Lower leg skin (tissue), 4 donors: ENCODE results near the gene SFT2D3. TPM values are rescaled to one million over a fixed set of nuclear protein-coding genes. Genes with fewer than 3 reads are reported as not detected.

Experiments
- DNase-seq, 2 donors: peaks; one replicate each; pipeline ENCODE4 v3.0.0-alpha.2; 2019; ENCODE audit warnings: low spot score in 2 of 2
- H3K4me3 ChIP-seq: fragments of 200-600 bp; sonication (generic); 2 replicates; pipeline ENCODE4 v1.5.1; 2017; ENCODE audit warnings: mild to moderate bottlenecking, low read depth; ENCODE audit not compliant: poor library complexity, severe bottlenecking
- POLR2A ChIP-seq, 2 donors: fragments of 450-650 bp; IDR thresholded peaks; one replicate each; pipeline ENCODE4 v1.6.1; 2016 to 2017; ENCODE audit warnings: antibody characterized with exemption in 2 of 2, mild to moderate bottlenecking in 1 of 2, moderate library complexity in 1 of 2
- WGBS, 2 donors: methylation state at CpG; one replicate each; pipeline ENCODE4 v1.1.5; 2018; 5-methylcytosine and 5-hydroxymethylcytosine counted together
- intact Hi-C: fragments of 100-400 bp; cut with DNase I; formaldehyde crosslinking; loops from one replicate; pipeline ENCODE4 v1.15.0; 2023; ENCODE audit warnings: low total_unique reads
- total RNA-seq, 4 donors: library from RNA; depleted of rRNA; stranded (reverse); fragments of >200 nt; gene quantifications; one replicate each; pipeline ENCODE4 v1.1.0, GENCODE V29; 2016
- TF ChIP-seq, protein P1 (sequence below), 3 donors: fragments of 450-650 bp; IDR thresholded peaks; one replicate each; pipeline ENCODE4 v1.5.1; 2016; ENCODE audit warnings: antibody characterized with exemption in 3 of 3, mild to moderate bottlenecking in 3 of 3, moderate library complexity in 2 of 3

Gene SFT2D3
- total RNA-seq, 4 donors from 2014 or later: 9.7 to 16.3 (median 13.7) TPM

DNA sequence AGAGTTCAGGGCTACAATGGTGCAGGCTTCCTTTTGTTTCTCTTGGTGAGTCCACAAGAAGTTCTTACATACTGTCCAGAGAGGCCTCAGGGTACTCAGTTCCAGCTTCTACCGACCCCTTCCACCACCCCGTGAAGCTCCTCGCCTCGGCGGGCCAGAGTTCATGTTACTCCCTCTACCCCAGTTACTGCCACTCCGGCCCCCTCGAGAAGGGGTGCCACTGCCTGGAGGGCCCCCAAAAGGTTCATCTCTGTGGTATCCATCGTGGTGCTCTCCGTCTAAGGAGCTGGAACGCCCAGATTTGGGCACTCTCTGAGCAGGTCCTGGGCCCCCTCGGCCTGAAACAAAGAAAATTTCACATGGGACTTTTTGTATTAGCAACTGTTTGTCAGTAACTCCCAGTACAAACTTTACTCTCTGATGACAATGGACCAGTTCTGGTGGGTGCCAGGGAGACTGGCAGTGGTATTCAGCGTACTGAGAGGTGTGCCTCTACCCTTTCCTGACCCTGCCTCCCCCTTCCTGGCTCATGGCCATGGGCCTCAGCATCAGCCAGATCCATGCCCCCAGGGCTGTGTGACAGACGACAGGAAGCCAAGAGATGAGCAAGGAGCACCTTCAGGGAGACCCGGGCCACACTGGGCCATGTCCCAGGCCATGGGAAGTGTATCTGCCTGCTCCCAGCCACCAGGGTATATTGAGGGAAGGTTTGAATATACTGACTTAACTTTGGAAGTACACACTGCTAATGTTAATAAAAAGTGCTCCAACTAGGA, 5.1 kb downstream of the SFT2D3 start:
- WGBS, 2 donors: 87 to 88% methylated on average over 14 of the region's 14 CpGs
- DNase-seq: no peak
- no peak overlapping the region for H3K4me3 ChIP-seq
- intact Hi-C loops: no loop called here
- TF ChIP-seq POLR2A (IDR thresholded peaks at IDR 0.05): no peak
- TF ChIP-seq, protein P1, sequence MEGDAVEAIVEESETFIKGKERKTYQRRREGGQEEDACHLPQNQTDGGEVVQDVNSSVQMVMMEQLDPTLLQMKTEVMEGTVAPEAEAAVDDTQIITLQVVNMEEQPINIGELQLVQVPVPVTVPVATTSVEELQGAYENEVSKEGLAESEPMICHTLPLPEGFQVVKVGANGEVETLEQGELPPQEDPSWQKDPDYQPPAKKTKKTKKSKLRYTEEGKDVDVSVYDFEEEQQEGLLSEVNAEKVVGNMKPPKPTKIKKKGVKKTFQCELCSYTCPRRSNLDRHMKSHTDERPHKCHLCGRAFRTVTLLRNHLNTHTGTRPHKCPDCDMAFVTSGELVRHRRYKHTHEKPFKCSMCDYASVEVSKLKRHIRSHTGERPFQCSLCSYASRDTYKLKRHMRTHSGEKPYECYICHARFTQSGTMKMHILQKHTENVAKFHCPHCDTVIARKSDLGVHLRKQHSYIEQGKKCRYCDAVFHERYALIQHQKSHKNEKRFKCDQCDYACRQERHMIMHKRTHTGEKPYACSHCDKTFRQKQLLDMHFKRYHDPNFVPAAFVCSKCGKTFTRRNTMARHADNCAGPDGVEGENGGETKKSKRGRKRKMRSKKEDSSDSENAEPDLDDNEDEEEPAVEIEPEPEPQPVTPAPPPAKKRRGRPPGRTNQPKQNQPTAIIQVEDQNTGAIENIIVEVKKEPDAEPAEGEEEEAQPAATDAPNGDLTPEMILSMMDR (IDR thresholded peaks at IDR 0.05): no peak

DNA sequence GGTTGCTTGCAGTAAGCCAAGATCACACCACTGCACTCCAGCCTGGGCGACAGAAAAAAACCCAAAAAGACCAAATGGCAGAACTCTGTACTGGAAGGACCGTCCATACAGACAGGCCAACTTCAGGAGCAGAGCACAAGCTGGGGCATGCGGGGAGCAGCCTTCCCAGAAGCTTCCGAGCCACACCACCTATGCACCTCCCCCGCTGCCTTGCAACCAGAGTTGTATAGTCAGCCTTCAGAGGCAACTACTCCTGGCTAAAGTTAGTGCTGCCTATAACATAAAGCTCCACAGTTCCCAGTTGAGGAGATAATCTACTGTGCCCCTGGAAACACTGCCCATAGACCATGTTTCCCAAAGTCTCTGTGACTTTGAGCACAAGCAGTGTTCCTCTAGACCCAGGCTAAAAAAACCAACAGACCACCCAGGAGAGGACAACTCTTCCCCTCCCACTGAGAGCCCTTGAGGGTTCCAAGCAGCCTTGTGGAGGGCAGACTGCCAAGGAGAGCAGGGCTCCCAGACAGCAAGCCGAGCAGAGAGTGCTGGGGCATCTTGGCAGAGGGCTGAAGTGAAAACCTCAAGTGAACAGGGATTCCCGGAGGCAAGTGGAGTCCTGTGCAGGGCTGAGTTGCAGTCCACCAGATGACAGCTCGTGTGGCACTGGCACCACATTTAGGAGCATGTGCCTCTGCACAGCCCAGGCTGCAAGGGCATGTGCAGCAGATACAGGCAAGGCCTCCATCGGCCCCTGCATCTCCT, 6.8 kb downstream of the SFT2D3 start:
- WGBS, 2 donors: 57 to 67% methylated on average over 8 to 9 of the region's 9 CpGs
- DNase-seq: no peak
- intact Hi-C loops: no loop called here
- TF ChIP-seq, protein P1 (IDR thresholded peaks at IDR 0.05): no peak
- TF ChIP-seq POLR2A (IDR thresholded peaks at IDR 0.05): no peak
- H3K4me3 ChIP-seq: no peak overlapping the region

DNA sequence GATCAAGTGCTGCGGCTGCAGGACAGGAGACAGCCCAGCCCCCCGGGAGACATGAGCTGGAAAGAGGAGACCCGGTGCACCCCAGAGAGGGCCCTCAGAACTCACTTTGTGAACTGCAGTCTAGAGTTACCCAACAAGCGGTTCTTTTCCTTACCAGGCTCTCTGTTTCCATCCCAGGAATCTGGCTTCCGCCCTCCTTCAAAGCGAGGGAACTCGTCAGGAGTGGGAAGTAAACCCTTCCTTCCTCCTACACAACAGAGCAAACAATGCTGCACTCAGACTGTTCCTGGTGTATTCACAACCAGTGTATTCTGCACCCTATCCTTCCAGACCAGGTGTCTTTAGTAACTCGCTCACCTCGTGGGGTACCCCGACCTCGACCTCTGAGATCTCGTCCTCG, 8.0 kb downstream of the SFT2D3 start:
- 94 to 95% methylated on average over 13 of the region's 13 CpGs for WGBS, 2 donors
- no peak overlapping the region for H3K4me3 ChIP-seq
- TF ChIP-seq, protein P1 (IDR thresholded peaks at IDR 0.05): no peak
- TF ChIP-seq POLR2A (IDR thresholded peaks at IDR 0.05): no peak
- intact Hi-C loops: no loop called here
- DNase-seq: no peak

DNA sequence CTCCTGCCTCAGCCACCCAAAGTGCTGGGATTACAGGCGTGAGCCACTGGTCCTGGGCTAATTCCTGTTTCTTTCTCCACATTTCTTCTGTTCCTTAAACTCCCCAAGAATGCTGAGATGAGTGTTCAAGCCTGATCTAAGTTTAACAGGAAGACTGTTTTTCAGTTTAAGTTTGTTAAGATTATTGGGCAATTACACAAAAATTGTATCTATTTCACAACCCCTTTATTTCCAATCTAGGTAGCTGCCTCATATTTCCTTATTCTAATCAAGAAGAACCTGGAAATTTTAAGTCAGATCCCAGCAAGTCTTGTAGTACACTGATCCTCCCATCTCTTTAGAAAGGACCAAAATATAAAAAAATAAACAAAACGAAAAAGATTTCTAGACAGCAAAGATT, 11.7 kb downstream of the SFT2D3 start:
- TF ChIP-seq POLR2A (IDR thresholded peaks at IDR 0.05): no peak
- TF ChIP-seq, protein P1 (IDR thresholded peaks at IDR 0.05): no peak
- 87 to 94% methylated on average over 2 of the region's 2 CpGs for WGBS, 2 donors
- no peak overlapping the region for H3K4me3 ChIP-seq
- no peak for DNase-seq
- intact Hi-C loops: no loop called here

DNA sequence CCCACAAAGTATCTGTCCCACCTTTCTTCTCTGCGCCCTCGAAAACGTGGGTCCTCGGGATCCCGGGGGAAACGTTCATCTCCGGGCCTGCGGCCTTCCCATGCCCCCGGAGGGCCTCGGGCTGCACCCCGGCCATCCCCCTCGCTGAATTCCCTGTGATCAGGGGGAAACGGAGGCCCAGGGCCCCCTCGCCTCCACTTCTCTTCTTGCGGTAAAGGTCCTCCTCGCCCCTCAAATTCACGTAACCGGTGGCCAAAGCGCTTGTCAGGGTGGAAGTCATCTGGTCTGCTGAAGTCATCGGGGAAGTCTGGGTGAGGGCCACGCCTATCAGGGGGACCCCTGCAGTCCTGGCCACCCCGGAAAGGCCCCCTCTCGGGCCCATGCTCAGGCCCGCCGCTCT, 12.3 kb downstream of the SFT2D3 start:
- 95 to 96% methylated on average over 24 to 25 of the region's 25 CpGs for WGBS, 2 donors
- TF ChIP-seq, protein P1 (IDR thresholded peaks at IDR 0.05): no peak
- TF ChIP-seq POLR2A (IDR thresholded peaks at IDR 0.05): no peak
- no peak for DNase-seq
- intact Hi-C loops: no loop called here
- H3K4me3 ChIP-seq: no peak overlapping the region
